Inflammatory macrophage treated with lipopolysaccharide for 4 hours (primary cell): ENCODE measurements around the gene RBM10.

ENCODE experiments used
- DNase-seq: peaks from one replicate; pipeline ENCODE4 v3.0.0-alpha.2; 2020

RBM10 gene

DNA sequence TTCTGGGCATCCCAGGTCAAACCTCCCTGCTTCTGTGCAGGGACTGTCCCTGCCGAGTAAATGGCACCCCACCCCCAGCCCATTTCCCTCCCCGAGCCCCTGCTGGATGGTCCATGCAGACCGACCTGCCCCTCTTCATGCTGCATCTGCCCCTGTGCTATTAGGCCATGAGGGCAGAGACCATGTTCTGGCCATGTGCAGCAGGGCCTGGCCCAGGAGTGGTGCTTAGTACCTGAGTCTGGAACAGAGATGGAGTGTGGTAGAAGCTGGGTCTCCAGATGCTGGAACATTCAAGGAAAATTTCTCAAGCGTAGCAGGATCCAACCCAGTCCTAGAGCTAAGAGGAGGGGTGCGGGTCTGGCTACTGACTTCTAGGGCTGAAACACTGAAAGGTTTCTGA lies 33.3 kb downstream of the RBM10 start:
- no peak for DNase-seq

- no peak for DNase-seq
Observed at GRCh38 chrX:47179221-47179927, 34.4 kb downstream of the RBM10 start.

GRCh38 chrX:47179928-47180255 lies 34.9 kb downstream of the RBM10 start:
- no peak for DNase-seq

DNA sequence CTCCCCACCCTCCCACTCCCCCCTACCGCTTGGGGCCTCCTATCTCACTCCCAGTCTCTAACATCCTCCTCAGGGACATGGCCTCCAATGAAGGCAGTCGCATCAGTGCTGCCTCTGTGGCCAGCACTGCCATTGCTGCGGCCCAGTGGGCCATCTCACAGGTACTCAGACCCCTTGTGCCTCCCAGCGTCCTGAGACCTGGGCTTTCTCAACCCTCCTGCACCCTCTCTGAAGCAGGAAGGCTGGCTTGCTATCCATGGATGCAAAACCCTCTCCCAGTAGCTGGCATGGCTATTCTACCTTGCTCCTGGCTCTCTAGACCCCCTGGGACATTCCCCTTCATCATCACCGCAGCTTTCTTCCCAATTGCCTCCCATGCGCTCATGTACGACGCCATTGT lies 35.3 kb downstream of the RBM10 start:
- no peak for DNase-seq

GRCh38 chrX:47181301-47181700 lies 36.3 kb downstream of the RBM10 start:
- no peak for DNase-seq

DNA sequence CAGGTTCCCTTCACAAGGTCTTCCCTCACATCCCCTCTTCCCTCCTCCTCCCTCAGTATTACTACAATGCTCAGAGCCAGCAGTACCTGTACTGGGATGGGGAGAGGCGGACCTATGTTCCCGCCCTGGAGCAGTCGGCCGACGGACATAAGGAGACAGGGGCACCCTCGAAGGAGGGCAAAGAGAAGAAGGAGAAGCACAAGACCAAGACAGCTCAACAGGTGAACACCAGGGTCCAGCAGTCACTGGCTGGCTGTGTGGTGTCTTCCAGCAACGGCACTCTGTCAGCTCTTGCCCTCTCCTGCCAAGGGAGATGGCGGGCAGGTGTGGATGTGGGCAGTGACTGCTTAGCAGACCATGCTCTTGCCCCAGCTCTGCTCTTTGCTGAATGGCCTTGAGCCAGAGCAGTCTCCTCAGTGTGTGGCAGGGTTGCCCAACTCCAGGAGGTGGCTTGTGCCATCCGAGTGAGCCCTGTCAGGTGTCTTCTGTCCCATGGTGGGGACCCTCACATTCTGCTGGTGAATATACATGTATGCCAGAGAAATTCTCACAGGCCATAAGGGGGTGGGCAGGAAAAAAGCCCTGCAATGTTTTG lies 37.2 kb downstream of the RBM10 start:
- DNase-seq, result no peak

DNA sequence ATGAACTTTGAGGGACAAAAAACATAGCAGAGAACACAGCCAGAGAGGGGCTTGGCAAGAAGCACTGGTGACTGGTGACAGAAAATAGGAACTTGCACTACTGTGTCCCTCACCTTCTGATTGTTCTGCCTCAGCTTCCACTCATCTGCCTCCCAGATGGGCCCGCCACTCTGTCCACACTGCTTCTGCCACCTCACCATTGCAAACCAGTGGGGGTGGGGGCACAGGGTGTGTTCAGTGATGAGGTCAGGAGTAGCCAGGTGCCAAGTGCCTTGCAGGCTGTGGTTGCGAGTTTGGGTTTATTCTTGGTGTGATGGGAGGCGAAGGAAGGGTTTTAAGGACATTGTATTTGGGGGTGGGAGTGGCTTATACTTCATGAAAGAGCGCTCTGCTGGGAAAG lies 39.5 kb downstream of the RBM10 start:
- DNase-seq, result no peak

GRCh38 chrX:47185241-47185640 lies 40.2 kb downstream of the RBM10 start:
- DNase-seq, result no peak

- DNase-seq, result no peak
Observed at GRCh38 chrX:47186096-47186740, 41.2 kb downstream of the RBM10 start.

GRCh38 chrX:47187106-47187677 lies 42.2 kb downstream of the RBM10 start:
- DNase-seq, result no peak

DNA sequence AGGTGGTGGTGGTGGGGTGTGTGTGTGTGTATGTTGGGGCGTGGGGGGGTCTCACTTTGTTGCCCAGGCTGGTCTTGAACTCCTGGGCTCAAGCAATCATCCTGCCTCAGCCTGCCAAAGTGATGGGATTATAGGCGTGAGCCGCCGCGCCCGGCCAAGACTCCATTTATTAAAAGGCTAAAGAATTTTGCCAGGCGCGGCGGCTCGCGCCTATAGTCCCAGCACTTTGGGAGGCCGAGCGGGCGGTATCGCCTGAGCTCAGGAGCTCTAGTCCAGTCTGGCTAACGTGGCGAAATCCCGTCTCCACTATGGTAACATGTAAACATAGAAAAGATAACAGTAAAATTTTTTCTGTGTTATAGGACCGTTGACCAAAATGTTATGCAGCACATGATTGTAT lies 44.9 kb downstream of the RBM10 start:
- no peak for DNase-seq

GRCh38 chrX:47190445-47191269 lies 45.6 kb downstream of the RBM10 start:
- peak; percentile 79 for DNase-seq

DNA sequence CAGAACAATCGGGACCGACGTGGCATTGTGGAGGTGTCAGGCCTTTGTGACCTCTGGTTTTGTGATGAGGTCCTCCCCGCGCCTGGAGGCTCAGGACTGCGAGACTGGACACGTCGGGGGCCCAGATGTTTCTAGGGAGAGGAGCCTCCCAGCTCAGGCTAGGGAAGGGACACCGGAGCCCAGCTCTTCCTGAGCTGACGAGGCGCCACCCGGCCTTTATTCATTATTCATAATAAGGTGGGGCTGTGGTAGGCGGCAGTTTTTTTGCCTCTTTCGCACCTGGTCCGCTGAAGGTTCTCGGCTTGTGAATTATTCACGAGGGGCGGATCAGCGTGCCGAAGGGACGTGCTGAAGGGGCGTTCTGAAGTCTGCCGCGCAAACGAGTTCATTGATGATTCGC lies 46.3 kb downstream of the RBM10 start:
- DNase-seq, result no peak

DNA sequence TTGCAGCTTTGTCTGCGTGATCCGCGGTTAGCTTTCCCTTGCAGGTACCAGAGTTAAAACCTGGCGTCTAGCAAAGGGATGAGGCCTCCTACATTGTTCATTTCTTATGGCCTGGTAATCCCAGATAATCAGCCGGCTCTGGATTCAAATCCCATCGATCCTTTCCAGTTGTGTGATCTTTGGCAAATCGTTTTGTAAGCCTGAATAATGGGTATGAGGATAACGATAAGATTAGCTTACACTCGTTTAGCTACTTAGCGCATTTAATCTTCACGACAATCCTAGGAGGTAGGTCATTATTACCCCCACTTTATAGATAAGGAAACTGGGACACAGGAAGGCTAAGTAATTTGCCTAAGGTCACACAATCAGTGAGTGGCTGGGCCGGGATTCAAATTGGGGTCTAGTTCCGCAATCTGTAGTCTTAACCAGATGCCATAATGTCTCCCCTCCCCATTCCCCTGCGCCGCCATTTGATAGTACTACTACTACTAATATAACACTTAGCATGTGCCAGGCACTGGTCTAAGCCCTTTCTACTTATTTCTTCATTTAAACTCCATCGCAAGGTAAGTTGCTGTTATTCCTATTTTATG lies 46.9 kb downstream of the RBM10 start:
- no peak for DNase-seq

DNA sequence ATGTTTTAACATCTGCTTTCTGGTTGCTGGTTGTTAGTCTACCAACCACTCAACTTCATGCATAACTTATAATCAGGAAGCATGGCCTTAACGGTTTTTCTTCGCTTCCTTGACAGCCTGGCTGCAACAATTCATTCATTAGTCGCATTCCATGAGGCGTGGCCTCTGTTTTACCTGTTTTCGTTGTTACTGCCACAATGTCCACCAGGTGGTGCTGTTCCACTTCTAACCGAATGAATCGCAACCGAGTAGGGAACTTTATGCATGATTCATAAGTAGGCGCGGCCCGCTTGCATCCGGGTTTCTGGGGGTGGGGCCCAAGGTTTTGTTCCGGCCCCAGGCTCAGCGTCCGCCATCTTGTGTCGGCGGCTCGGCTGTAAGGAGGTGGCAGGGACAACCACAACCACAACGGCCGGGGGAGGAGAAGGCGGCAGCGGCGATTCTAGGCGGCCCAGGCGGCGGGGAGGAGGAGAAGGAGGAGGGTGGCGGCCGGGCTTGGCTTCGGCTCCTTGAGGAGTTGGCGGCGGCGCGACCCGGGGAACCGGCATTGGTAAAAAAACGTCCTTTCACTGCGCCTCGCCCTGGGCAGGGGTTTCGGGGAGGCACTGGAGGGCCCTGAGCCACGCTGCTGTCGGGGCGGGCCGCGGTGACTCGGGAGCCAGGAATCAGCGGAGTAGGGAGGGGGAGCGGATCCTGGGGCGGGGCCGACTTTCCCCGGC lies 48.6 kb downstream of the RBM10 start, which contains the start of gene UBA1:
UBA1 (plus strand) TSS at position 355 of the 719 bp plus-strand sequence. CDS start 4,974 bp downstream, outside the sequence.
- DNase-seq, result peak; percentile 93

DNA sequence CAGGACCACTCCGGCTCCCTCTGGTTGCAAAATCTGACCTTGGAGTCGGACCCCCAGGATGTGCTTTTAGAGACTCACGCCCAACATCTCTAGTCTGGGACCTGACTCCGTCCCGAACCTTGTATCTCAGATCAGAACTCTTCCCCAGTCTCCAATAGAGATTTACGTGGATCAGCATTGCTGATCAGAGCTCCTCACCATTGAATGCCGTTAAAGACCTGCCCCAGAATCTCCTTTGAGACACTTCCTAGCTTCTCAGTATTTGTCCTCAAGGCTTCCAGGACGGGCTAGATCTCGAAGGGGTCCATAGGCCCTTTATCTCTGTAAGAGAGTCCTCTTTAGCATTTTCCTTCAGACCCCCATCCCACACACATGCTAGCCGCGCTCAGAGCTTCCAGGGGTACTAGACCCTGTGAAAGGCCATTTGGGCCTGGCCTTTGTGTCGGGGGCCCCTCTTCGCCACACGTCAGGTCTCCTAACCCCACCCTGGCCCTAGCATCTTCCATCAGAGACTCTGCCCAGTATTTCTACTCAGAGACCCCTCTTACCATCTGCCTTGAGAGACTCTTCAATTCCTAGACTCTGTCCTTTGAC lies 49.3 kb downstream of the RBM10 start:
- peak; percentile 4 for DNase-seq

GRCh38 chrX:47196098-47196497 lies 51.1 kb downstream of the RBM10 start:
- no peak for DNase-seq

DNA sequence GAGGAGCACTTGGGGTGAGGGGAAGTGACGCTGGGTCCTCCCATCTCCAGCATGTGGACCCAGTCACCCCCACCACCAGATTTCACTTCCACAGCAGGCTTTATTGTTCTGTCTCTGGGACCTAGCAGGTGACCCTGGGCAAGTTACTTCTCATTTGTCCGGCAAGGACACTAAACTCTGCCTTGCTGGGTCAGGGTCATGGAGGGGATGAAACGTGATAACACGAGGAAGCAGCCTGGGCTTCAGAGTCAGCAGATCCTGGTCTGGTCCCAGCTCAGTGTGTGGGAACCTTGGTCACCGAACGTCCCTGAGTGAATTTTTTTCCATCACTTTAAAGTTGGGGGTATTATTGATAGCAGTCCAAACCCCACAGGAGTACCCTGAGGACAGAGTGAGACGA lies 52.5 kb downstream of the RBM10 start:
- DNase-seq, result no peak

DNA sequence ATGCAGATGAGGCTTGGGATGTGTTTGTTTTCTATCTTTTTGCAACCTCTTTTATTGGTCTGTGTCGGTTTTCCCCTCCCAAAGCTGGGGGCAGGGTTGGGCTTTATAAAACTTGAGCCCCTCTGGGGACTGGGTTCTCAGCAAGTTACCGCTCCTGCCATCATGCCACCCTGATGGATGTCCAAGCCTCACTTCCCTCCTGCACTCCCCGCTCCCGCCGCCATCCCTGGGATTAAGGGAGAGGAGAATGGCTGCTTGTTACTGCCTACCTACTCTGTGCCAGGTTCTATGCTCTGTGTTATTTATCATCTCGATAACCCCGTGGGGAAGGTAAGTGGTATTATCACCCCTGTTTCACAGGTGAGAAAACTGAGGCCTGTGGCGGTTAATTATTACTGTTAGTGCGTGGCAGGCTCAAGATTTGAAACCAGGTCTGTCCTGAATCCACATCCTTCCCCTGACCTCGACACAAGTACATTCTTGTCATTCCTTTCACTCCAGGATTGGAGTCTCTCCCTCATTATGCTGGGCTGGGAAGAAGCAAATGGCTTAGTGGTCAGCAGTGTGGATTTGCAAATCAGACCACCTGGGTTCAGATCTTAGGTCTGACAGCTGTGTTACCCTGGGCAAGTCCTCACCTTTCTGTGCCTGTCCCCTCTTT lies 53.1 kb downstream of the RBM10 start:
- DNase-seq, result no peak

GRCh38 chrX:47198687-47199080 lies 53.7 kb downstream of the RBM10 start:
- DNase-seq, result no peak

DNA sequence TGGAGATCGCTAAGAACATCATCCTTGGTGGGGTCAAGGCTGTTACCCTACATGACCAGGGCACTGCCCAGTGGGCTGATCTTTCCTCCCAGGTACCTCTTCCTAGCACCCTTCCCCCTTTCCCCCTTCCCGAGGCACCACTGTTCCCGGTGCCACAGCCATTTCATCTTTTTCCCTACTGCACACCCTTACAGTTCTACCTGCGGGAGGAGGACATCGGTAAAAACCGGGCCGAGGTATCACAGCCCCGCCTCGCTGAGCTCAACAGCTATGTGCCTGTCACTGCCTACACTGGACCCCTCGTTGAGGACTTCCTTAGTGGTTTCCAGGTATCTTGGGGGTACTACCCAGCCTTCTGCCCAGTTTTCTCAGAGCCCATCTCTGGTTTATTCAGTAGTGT lies 54.3 kb downstream of the RBM10 start:
- no peak for DNase-seq
